ENCODE measurements around the gene LRP6. TPM values are rescaled to one million over a fixed set of nuclear protein-coding genes. Genes with fewer than 3 reads are reported as not detected.

LRP6 gene
- polyA plus RNA-seq, 1 donor from 2014 or later = 33.5 TPM

DNA sequence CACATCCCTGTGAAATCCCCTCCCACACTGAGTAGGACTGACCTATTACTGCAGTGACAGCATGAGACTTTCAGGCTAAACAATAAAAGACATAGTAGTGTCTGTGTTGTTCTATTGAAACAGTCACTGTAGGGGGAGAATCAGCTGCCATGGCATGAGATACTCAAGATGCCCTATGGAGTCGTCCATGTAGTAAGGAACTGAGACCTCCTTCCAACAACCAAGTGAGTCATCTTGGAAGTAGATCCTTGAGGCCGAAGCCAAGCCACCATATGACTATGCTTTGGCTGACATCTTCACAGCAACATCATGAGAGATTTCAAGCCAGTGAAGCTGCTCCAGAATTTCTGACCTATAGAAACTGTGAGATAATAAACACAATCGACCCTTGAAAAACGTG, 12.1 kb upstream of the LRP6 start:
- no peaks in the 10 kb centered on the region for H3K9me2 ChIP-seq (ENCODE audit: insufficient read depth, low read length)
- H3K27me3 ChIP-seq (ENCODE audit: insufficient read depth, low read depth, low read length) = no peaks in the 10 kb centered on the region
- H4K20me1 ChIP-seq (ENCODE audit: insufficient read depth) = no peaks in the 10 kb centered on the region
- H3K36me3 ChIP-seq (ENCODE audit: insufficient read depth, low read length) = no peaks in the 10 kb centered on the region
- H3K27ac ChIP-seq (ENCODE audit: low read length) = no peak overlapping the region
- H3K79me2 ChIP-seq (replicated peaks; ENCODE audit: insufficient read depth, low read length) = no peaks in the 10 kb centered on the region
- H2AFZ ChIP-seq (ENCODE audit: low read depth, low read length) = no peak overlapping the region
- no peaks in the 10 kb centered on the region for H3F3A ChIP-seq (ENCODE audit: insufficient read depth, low read length, poor library complexity, severe bottlenecking)
- no peak overlapping the region for H3K4me3 ChIP-seq (ENCODE audit: low read length)
- no peak overlapping the region for H3K9ac ChIP-seq (ENCODE audit: low read length)
- no peaks in the 10 kb centered on the region for H3K9me3 ChIP-seq (ENCODE audit: low read length)
- no peak overlapping the region for H3K4me2 ChIP-seq (ENCODE audit: low read length)
- no peak for TF ChIP-seq EZH2 (IDR thresholded peaks at IDR 0.05; ENCODE audit: borderline replicate concordance, insufficient read depth, low read length, poor library complexity, severe bottlenecking)
- no peak for TF ChIP-seq MXI1 (conservative IDR thresholded peaks at IDR 0.05; ENCODE audit: poor library complexity, severe bottlenecking)
- no peak for TF ChIP-seq TAF1 (IDR thresholded peaks at IDR 0.05; ENCODE audit: low read depth)
- TF ChIP-seq RAD21 (conservative IDR thresholded peaks at IDR 0.05) = no peak
- TF ChIP-seq, protein P1, sequence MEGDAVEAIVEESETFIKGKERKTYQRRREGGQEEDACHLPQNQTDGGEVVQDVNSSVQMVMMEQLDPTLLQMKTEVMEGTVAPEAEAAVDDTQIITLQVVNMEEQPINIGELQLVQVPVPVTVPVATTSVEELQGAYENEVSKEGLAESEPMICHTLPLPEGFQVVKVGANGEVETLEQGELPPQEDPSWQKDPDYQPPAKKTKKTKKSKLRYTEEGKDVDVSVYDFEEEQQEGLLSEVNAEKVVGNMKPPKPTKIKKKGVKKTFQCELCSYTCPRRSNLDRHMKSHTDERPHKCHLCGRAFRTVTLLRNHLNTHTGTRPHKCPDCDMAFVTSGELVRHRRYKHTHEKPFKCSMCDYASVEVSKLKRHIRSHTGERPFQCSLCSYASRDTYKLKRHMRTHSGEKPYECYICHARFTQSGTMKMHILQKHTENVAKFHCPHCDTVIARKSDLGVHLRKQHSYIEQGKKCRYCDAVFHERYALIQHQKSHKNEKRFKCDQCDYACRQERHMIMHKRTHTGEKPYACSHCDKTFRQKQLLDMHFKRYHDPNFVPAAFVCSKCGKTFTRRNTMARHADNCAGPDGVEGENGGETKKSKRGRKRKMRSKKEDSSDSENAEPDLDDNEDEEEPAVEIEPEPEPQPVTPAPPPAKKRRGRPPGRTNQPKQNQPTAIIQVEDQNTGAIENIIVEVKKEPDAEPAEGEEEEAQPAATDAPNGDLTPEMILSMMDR (IDR thresholded peaks at IDR 0.05; ENCODE audit: poor library complexity, severe bottlenecking) = no peak
- TF ChIP-seq SMC3 (conservative IDR thresholded peaks at IDR 0.05; ENCODE audit: poor library complexity) = no peak
- TF ChIP-seq, protein P2, sequence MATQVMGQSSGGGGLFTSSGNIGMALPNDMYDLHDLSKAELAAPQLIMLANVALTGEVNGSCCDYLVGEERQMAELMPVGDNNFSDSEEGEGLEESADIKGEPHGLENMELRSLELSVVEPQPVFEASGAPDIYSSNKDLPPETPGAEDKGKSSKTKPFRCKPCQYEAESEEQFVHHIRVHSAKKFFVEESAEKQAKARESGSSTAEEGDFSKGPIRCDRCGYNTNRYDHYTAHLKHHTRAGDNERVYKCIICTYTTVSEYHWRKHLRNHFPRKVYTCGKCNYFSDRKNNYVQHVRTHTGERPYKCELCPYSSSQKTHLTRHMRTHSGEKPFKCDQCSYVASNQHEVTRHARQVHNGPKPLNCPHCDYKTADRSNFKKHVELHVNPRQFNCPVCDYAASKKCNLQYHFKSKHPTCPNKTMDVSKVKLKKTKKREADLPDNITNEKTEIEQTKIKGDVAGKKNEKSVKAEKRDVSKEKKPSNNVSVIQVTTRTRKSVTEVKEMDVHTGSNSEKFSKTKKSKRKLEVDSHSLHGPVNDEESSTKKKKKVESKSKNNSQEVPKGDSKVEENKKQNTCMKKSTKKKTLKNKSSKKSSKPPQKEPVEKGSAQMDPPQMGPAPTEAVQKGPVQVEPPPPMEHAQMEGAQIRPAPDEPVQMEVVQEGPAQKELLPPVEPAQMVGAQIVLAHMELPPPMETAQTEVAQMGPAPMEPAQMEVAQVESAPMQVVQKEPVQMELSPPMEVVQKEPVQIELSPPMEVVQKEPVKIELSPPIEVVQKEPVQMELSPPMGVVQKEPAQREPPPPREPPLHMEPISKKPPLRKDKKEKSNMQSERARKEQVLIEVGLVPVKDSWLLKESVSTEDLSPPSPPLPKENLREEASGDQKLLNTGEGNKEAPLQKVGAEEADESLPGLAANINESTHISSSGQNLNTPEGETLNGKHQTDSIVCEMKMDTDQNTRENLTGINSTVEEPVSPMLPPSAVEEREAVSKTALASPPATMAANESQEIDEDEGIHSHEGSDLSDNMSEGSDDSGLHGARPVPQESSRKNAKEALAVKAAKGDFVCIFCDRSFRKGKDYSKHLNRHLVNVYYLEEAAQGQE (IDR thresholded peaks at IDR 0.05; ENCODE audit: borderline replicate concordance) = no peak
- no peak for TF ChIP-seq EP300 (conservative IDR thresholded peaks at IDR 0.05; ENCODE audit: poor library complexity, severe bottlenecking)
- no peak for TF ChIP-seq POLR2AphosphoS5 (IDR thresholded peaks at IDR 0.05)

DNA sequence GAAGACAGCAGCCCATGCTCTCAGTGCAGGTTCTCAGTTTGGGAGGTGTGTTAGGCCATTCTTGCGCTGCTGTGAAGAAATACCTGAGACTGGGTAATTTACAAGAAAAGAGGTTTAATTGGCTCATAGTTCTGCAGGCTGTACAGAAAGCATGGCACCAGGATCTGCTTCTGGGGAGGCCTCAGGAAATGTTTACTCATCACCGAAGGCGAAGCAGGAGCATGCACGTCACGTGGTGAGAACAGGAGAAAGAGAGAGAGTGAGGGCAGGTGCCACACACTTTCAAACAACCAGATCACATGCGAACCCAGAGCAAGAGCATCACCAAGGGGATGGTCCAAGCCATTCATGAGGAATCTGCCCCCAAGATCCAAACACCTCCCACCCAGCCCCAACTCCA, 9.0 kb upstream of the LRP6 start:
- H3K4me3 ChIP-seq (ENCODE audit: low read length) = no peak overlapping the region
- TF ChIP-seq, protein P1 (IDR thresholded peaks at IDR 0.05; ENCODE audit: poor library complexity, severe bottlenecking) = no peak
- TF ChIP-seq SMC3 (conservative IDR thresholded peaks at IDR 0.05; ENCODE audit: poor library complexity) (no peak), EZH2 (IDR thresholded peaks at IDR 0.05; ENCODE audit: borderline replicate concordance, insufficient read depth, low read length, poor library complexity, severe bottlenecking) (no peak), MXI1 (conservative IDR thresholded peaks at IDR 0.05; ENCODE audit: poor library complexity, severe bottlenecking) (no peak), EP300 (conservative IDR thresholded peaks at IDR 0.05; ENCODE audit: poor library complexity, severe bottlenecking) (no peak), RAD21 (conservative IDR thresholded peaks at IDR 0.05) (no peak), POLR2AphosphoS5 (IDR thresholded peaks at IDR 0.05) (no peak), TAF1 (IDR thresholded peaks at IDR 0.05; ENCODE audit: low read depth) (no peak)
- TF ChIP-seq, protein P2 (IDR thresholded peaks at IDR 0.05; ENCODE audit: borderline replicate concordance) = no peak
- no peaks in the 10 kb centered on the region for H3K9me3 ChIP-seq (ENCODE audit: low read length)
- no peak overlapping the region for H3K4me2 ChIP-seq (ENCODE audit: low read length)
- no peak overlapping the region for H3K27ac ChIP-seq (ENCODE audit: low read length)
- no peaks in the 10 kb centered on the region for H3K79me2 ChIP-seq (replicated peaks; ENCODE audit: insufficient read depth, low read length)
- no peak overlapping the region for H3K9ac ChIP-seq (ENCODE audit: low read length)
- H4K20me1 ChIP-seq (ENCODE audit: insufficient read depth) = no peaks in the 10 kb centered on the region
- no peaks in the 10 kb centered on the region for H3F3A ChIP-seq (ENCODE audit: insufficient read depth, low read length, poor library complexity, severe bottlenecking)
- no peaks in the 10 kb centered on the region for H3K9me2 ChIP-seq (ENCODE audit: insufficient read depth, low read length)
- no peak overlapping the region for H2AFZ ChIP-seq (ENCODE audit: low read depth, low read length)
- H3K27me3 ChIP-seq (ENCODE audit: insufficient read depth, low read depth, low read length) = no peaks in the 10 kb centered on the region
- no peaks in the 10 kb centered on the region for H3K36me3 ChIP-seq (ENCODE audit: insufficient read depth, low read length)
